Ishikawa (cell line): Measurements from ENCODE around the gene UBE3D.

Source experiments
- CEBPB ChIP-seq: IDR thresholded peaks from 2 replicates; pipeline ENCODE4 v1.6.1; 2012
- CREB1 ChIP-seq: IDR thresholded peaks from 2 replicates; pipeline ENCODE4 v1.6.1; 2012; ENCODE audit warnings: low read depth
- EGR1 ChIP-seq: IDR thresholded peaks from 2 replicates; pipeline ENCODE4 v1.6.1; 2012
- EP300 ChIP-seq: IDR thresholded peaks from 2 replicates; pipeline ENCODE4 v1.6.1; 2012; ENCODE audit warnings: borderline replicate concordance
- FOXM1 ChIP-seq: IDR thresholded peaks from 2 replicates; pipeline ENCODE4 v1.6.1; 2012; ENCODE audit warnings: low read depth, borderline replicate concordance
- NFIC ChIP-seq: IDR thresholded peaks from 2 replicates; pipeline ENCODE4 v1.6.1; 2012
- RAD21 ChIP-seq: IDR thresholded peaks from 2 replicates; pipeline ENCODE4 v1.6.1; 2012; ENCODE audit warnings: low read depth
- TAF1 ChIP-seq: IDR thresholded peaks from 2 replicates; pipeline ENCODE4 v1.6.1; 2012; ENCODE audit warnings: low read depth, mild to moderate bottlenecking
- TCF12 ChIP-seq: IDR thresholded peaks from 2 replicates; pipeline ENCODE4 v1.6.1; 2012; ENCODE audit warnings: low read depth
- TEAD4 ChIP-seq: IDR thresholded peaks from 2 replicates; pipeline ENCODE4 v1.6.1; 2012
- YY1 ChIP-seq: IDR thresholded peaks from 2 replicates; pipeline ENCODE4 v1.6.1; 2012; ENCODE audit warnings: low read depth
- ZBTB7A ChIP-seq: IDR thresholded peaks from 2 replicates; pipeline ENCODE4 v1.6.1; 2012; ENCODE audit warnings: low read depth
- TF ChIP-seq, protein P1 (sequence below): IDR thresholded peaks from 2 replicates; pipeline ENCODE4 v1.6.1; 2012; ENCODE audit warnings: low read depth, mild to moderate bottlenecking
- TF ChIP-seq, protein P2 (sequence below): IDR thresholded peaks from 2 replicates; pipeline ENCODE4 v1.6.1; 2012
- TF ChIP-seq, protein P3 (sequence below): IDR thresholded peaks from 2 replicates; pipeline ENCODE4 v1.6.1; 2012

UBE3D gene

DNA sequence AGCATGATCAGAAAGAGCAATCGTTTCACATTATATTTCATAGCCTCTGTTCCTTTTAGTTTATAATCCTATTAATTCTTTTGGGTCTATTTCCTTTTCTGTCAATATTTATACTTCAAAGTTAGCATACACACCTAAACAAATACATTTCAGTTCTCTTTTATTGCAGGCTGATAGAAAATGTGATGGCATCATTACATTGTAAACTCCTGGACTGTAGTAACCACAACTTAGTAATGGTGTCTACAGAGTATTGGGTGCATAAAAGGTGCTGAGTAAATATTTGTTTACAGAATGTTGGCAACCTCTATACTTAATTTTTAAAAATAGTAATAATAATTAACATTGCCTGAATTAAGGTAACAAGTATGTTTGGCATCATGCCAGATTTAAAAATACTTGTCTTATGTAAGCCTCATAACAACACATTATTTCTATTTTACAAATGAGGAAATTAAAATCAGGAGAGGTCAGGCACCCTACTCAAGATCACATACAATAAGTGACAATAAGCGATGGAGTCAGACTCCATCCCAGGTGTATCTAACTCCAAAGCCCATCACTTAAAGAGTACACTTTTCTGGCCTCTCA, 195.0 kb downstream of the UBE3D start:
- TF ChIP-seq, protein P1, sequence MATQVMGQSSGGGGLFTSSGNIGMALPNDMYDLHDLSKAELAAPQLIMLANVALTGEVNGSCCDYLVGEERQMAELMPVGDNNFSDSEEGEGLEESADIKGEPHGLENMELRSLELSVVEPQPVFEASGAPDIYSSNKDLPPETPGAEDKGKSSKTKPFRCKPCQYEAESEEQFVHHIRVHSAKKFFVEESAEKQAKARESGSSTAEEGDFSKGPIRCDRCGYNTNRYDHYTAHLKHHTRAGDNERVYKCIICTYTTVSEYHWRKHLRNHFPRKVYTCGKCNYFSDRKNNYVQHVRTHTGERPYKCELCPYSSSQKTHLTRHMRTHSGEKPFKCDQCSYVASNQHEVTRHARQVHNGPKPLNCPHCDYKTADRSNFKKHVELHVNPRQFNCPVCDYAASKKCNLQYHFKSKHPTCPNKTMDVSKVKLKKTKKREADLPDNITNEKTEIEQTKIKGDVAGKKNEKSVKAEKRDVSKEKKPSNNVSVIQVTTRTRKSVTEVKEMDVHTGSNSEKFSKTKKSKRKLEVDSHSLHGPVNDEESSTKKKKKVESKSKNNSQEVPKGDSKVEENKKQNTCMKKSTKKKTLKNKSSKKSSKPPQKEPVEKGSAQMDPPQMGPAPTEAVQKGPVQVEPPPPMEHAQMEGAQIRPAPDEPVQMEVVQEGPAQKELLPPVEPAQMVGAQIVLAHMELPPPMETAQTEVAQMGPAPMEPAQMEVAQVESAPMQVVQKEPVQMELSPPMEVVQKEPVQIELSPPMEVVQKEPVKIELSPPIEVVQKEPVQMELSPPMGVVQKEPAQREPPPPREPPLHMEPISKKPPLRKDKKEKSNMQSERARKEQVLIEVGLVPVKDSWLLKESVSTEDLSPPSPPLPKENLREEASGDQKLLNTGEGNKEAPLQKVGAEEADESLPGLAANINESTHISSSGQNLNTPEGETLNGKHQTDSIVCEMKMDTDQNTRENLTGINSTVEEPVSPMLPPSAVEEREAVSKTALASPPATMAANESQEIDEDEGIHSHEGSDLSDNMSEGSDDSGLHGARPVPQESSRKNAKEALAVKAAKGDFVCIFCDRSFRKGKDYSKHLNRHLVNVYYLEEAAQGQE, result no peak
- TF ChIP-seq NFIC (peak; percentile 15; the same call in 1 of the 2 replicates), CEBPB (no peak), TCF12 (no peak)

DNA sequence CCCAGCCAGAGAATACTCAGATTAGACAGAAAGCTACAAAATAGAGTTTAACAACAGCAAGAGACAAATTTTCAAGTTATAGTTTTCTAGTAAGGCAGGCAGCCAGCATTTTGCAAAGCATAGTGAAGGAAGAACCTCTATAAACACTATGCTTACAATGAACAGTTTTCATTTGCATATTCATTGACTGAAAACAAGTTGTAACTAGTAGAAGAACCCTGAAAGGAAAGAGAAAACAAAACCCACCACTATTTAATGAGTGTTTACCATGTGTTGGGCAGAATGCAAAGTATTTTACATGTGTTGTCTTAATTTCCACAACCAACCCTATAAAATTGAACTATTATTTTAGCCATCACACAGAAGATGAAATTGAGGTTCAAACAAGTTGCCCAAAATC, 196.1 kb downstream of the UBE3D start:
- TF ChIP-seq ZBTB7A (no peak), CREB1 (no peak), CEBPB (no peak), TCF12 (no peak), EP300 (no peak), TAF1 (no peak), TEAD4 (no peak), RAD21 (no peak)
- TF ChIP-seq, protein P2, sequence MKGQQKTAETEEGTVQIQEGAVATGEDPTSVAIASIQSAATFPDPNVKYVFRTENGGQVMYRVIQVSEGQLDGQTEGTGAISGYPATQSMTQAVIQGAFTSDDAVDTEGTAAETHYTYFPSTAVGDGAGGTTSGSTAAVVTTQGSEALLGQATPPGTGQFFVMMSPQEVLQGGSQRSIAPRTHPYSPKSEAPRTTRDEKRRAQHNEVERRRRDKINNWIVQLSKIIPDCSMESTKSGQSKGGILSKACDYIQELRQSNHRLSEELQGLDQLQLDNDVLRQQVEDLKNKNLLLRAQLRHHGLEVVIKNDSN, result no peak
- TF ChIP-seq, protein P3, sequence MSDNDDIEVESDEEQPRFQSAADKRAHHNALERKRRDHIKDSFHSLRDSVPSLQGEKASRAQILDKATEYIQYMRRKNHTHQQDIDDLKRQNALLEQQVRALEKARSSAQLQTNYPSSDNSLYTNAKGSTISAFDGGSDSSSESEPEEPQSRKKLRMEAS, result no peak
- TF ChIP-seq, protein P1, result no peak

DNA sequence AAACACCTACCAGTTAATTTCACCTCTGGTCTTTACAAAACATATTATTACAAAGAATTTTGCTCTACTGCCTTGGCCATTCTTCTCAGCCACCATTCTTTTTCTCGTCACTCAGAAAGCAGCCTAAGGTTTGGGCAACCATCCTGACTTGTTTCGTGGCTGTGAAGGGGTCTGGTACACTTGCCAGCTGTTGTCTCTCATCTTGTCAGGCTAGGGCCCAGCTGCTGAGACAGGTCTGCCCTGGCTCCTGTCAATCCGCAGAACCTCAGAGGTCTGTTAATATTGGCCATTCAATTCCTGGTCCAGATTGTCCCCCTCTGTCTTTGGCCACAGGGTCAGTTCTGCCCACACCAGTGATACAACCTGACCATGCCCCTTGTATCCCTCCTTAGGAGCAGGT, 197.7 kb downstream of the UBE3D start:
- TF ChIP-seq, protein P1, result no peak

DNA sequence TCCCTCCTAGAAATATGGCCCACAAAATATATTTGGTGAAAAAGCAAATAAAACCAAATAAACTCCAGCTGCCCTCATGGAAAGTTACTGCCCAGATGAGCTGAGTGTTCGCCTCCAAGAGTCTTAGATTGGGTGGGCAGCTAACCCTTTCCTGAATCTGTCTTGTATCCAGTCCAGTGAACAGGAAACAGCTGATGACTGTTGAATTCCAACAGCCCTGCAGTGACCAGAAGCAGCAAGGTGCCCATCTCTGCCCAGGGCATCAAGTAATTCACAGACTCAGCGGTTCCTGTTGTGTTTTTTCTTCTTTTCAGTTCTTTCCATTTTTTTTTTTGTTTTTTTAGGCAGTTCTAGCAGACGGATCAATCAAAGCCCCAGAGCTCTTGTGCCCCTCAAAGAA, 199.2 kb downstream of the UBE3D start:
- TF ChIP-seq, protein P3, result no peak
- TF ChIP-seq CEBPB, result no peak

DNA sequence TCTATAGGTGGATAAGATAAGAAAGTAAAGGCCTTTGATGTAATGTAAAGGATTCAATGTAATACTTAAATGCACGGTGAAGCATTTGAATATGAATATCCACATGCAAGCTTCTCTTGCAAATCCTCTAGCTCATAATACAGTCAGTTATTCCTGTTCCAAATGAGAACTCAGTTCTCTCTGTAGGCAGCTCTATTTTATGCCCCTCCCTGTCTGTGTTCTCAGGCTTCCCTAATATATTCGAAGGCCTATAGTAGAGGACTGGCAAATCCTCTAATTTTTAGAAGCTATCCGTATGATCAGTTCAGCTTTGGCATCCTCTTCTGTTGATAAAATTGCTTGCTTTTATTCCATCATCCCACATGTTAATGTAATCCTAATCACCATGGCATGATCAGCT, 200.2 kb downstream of the UBE3D start:
- TF ChIP-seq, protein P3, result no peak
- TF ChIP-seq EGR1 (no peak), EP300 (no peak), CREB1 (no peak), NFIC (no peak), FOXM1 (no peak), RAD21 (no peak), ZBTB7A (no peak), CEBPB (no peak), YY1 (no peak), TAF1 (no peak), TCF12 (no peak), TEAD4 (no peak)
- TF ChIP-seq, protein P2, result no peak
- TF ChIP-seq, protein P1, result no peak
